Measurements from ENCODE around the gene RIPOR2. TPM values are rescaled to one million over a fixed set of nuclear protein-coding genes. Genes with fewer than 3 reads are reported as not detected.

RIPOR2 gene
- total and polyA plus RNA-seq, 2 of the 13 experiments (the other 11 are each of a cell fraction or from before 2014, with no cell fraction given): 0.02 to 0.05 TPM

DNA sequence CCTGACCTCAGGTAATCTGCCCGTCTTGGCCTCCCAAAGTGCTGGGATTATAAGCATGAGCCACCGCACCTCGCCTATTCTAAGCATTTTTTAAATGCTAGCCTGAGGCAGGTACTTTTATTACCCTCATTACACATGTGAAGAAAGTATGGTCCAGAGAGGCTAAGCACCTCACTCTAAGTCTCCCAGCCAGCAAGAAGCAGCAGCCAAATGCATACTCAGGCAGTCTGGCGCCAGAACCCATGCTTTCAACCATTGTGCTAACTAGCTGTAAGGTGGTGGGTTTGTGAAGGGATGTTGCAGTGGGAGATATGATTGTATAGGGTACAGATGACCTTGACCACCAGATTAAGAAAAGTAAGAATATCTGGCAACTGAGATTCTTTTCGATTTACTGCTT, 26.1 kb upstream of the RIPOR2 start (continued):
- TF ChIP-seq, protein P1, sequence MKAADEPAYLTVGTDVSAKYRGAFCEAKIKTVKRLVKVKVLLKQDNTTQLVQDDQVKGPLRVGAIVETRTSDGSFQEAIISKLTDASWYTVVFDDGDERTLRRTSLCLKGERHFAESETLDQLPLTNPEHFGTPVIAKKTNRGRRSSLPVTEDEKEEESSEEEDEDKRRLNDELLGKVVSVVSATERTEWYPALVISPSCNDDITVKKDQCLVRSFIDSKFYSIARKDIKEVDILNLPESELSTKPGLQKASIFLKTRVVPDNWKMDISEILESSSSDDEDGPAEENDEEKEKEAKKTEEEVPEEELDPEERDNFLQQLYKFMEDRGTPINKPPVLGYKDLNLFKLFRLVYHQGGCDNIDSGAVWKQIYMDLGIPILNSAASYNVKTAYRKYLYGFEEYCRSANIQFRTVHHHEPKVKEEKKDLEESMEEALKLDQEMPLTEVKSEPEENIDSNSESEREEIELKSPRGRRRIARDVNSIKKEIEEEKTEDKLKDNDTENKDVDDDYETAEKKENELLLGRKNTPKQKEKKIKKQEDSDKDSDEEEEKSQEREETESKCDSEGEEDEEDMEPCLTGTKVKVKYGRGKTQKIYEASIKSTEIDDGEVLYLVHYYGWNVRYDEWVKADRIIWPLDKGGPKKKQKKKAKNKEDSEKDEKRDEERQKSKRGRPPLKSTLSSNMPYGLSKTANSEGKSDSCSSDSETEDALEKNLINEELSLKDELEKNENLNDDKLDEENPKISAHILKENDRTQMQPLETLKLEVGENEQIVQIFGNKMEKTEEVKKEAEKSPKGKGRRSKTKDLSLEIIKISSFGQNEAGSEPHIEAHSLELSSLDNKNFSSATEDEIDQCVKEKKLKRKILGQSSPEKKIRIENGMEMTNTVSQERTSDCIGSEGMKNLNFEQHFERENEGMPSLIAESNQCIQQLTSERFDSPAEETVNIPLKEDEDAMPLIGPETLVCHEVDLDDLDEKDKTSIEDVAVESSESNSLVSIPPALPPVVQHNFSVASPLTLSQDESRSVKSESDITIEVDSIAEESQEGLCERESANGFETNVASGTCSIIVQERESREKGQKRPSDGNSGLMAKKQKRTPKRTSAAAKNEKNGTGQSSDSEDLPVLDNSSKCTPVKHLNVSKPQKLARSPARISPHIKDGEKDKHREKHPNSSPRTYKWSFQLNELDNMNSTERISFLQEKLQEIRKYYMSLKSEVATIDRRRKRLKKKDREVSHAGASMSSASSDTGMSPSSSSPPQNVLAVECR (CRISPR knock-in tag; IDR thresholded peaks at IDR 0.05; ENCODE audit: borderline replicate concordance): no peak
- TF ChIP-seq, protein P2, sequence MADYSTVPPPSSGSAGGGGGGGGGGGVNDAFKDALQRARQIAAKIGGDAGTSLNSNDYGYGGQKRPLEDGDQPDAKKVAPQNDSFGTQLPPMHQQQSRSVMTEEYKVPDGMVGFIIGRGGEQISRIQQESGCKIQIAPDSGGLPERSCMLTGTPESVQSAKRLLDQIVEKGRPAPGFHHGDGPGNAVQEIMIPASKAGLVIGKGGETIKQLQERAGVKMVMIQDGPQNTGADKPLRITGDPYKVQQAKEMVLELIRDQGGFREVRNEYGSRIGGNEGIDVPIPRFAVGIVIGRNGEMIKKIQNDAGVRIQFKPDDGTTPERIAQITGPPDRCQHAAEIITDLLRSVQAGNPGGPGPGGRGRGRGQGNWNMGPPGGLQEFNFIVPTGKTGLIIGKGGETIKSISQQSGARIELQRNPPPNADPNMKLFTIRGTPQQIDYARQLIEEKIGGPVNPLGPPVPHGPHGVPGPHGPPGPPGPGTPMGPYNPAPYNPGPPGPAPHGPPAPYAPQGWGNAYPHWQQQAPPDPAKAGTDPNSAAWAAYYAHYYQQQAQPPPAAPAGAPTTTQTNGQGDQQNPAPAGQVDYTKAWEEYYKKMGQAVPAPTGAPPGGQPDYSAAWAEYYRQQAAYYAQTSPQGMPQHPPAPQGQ (CRISPR knock-in tag; IDR thresholded peaks at IDR 0.05; ENCODE audit: borderline replicate concordance): no peak

DNA sequence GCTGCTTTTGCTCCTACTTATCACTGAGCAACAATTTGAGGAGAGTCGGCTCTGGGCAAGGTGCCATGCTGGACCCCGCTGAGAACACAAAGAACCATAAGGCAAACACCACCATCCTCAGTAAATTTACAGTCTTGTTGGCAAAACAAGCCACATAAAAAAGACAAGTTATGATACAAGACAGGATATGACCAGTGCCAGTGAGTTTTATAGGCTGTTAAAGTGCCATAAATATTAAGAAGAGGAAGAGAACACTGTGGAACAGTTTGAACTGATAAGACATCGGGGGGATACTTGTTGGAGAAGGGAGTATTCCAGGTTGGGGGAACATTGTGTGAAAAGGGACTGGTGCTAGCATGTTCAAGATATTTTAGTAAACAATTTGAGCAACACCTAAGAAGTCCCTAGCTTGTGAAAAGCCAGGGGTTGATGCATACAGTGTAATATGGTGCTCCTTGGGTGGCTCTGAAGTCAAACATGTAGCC, 25.3 kb upstream of the RIPOR2 start:
- POLR2A ChIA-PET: no interaction called here
- ATAC-seq: no peak
- H4K20me1 ChIP-seq (ENCODE audit: insufficient read depth, low read length): no peaks in the 10 kb centered on the region
- in situ Hi-C loops (cut with HindIII; ENCODE audit: extremely low pct_ligation_motif_present, low pct_unique_long_range_greater_than_20kb): no loop called here
- BruUV-seq (replicated peaks): no TSS peak
- no peak overlapping the region for H3K4me2 ChIP-seq (ENCODE audit: low read depth, low read length)
- WGBS (ENCODE audit: low lambda C conversion rate): 5% methylated on average over 3 of the region's 3 CpGs
- no peak overlapping the region for H3K9ac ChIP-seq (ENCODE audit: insufficient read depth, low read depth, low read length)
- H2AFZ ChIP-seq (ENCODE audit: low read length): no peak overlapping the region
- H3K4me1 ChIP-seq (ENCODE audit: insufficient read depth, low read length): no peaks in the 10 kb centered on the region
- no peak overlapping the region for H3K4me3 ChIP-seq (replicated peaks in 1 of 3; ENCODE audit: insufficient read depth in 1 of 3, low read depth in 2 of 3, low read length in 3 of 3)
- no peaks in the 10 kb centered on the region for H3K36me3 ChIP-seq (replicated peaks in 1 of 2; ENCODE audit: control insufficient read depth in 1 of 2, insufficient read depth in 2 of 2, low read length in 2 of 2)
- peaks cover 0 to 18% of the 10 kb centered on the region in 2 experiments; a peak in 3 of 5 replicates for H3K27me3 ChIP-seq (ENCODE audit: control insufficient read depth in 1 of 2, insufficient read depth in 2 of 2, low read length in 2 of 2)
- H3K27ac ChIP-seq (ENCODE audit: extremely low read length, insufficient read depth, low read length): no peak overlapping the region
- no peaks in the 10 kb centered on the region for H3K79me2 ChIP-seq (ENCODE audit: insufficient read depth, low read length)
- CTCF ChIA-PET (ENCODE audit: low intra/inter-chr PET ratio, low total read pairs): no interaction called here
- no peak for DNase-seq (ENCODE audit: low spot score)
- intact Hi-C loops (cut with micrococcal nuclease; ENCODE audit: unreplicated experiment): no loop called here
- no peaks in the 10 kb centered on the region for H3K9me3 ChIP-seq (ENCODE audit: low read length)
- FAIRE-seq: no peak
- TF ChIP-seq, protein P3, sequence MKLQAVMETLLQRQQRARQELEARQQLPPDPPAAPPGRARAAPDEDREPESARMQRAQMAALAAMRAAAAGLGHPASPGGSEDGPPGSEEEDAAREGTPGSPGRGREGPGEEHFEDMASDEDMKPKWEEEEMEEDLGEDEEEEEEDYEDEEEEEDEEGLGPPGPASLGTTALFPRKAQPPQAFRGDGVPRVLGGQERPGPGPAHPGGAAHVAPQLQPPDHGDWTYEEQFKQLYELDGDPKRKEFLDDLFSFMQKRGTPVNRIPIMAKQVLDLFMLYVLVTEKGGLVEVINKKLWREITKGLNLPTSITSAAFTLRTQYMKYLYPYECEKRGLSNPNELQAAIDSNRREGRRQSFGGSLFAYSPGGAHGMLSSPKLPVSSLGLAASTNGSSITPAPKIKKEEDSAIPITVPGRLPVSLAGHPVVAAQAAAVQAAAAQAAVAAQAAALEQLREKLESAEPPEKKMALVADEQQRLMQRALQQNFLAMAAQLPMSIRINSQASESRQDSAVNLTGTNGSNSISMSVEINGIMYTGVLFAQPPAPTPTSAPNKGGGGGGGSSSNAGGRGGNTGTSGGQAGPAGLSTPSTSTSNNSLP (IDR thresholded peaks at IDR 0.05; ENCODE audit: low read depth, low read length): no peak
- no peak for TF ChIP-seq CBX5 (CRISPR knock-in tag; IDR thresholded peaks at IDR 0.05; ENCODE audit: borderline replicate concordance)
- TF ChIP-seq, protein P4, sequence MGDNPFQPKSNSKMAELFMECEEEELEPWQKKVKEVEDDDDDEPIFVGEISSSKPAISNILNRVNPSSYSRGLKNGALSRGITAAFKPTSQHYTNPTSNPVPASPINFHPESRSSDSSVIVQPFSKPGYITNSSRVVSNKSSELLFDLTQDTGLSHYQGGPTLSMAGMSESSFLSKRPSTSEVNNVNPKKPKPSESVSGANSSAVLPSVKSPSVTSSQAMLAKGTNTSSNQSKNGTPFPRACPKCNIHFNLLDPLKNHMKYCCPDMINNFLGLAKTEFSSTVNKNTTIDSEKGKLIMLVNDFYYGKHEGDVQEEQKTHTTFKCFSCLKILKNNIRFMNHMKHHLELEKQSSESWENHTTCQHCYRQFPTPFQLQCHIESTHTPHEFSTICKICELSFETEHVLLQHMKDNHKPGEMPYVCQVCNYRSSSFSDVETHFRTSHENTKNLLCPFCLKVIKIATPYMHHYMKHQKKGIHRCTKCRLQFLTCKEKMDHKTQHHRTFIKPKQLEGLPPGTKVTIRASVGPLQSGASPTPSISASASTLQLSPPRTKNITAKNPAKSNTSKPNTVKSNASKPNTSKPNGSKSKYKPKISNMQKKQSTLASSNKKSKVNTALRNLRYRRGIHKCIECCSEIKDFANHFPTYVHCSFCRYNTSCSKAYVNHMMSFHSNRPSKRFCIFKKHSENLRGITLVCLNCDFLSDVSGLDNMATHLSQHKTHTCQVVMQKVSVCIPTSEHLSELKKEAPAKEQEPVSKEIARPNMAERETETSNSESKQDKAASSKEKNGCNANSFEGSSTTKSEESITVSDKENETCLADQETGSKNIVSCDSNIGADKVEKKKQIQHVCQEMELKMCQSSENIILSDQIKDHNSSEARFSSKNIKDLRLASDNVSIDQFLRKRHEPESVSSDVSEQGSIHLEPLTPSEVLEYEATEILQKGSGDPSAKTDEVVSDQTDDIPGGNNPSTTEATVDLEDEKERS (CRISPR knock-in tag; IDR thresholded peaks at IDR 0.05): no peak
